ENCODE measurements around the gene RGS3.

DNA sequence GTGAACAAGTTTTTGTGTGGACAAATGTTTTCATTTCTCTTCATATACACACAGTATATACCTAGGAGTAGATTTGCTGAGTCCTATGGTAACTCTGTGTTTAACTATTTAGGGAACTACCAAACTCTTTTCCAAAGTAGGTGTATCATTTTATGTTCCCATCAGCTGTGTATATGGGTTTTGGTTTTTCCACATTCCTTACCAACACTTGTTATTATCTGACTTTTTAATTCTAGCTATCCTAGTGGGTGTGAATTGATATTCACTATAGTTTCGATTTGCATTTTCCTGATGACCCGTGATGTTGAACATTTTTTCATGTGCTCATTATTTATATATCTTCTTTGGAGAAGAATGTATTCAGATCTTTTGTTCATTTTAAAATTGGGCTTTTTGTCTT, 3.7 kb downstream of the RGS3 start:
- TF ChIP-seq, protein P1, sequence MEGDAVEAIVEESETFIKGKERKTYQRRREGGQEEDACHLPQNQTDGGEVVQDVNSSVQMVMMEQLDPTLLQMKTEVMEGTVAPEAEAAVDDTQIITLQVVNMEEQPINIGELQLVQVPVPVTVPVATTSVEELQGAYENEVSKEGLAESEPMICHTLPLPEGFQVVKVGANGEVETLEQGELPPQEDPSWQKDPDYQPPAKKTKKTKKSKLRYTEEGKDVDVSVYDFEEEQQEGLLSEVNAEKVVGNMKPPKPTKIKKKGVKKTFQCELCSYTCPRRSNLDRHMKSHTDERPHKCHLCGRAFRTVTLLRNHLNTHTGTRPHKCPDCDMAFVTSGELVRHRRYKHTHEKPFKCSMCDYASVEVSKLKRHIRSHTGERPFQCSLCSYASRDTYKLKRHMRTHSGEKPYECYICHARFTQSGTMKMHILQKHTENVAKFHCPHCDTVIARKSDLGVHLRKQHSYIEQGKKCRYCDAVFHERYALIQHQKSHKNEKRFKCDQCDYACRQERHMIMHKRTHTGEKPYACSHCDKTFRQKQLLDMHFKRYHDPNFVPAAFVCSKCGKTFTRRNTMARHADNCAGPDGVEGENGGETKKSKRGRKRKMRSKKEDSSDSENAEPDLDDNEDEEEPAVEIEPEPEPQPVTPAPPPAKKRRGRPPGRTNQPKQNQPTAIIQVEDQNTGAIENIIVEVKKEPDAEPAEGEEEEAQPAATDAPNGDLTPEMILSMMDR (IDR thresholded peaks at IDR 0.05; ENCODE audit: low read length) = no peak
- TF ChIP-seq EZH2 (optimal IDR thresholded peaks at IDR 0.05; ENCODE audit: low read depth, low read length) = no peak

Measured in MM.1S (cell line).